Nephron progenitor cell (in vitro differentiated cells): ENCODE measurements around the gene FUS.

Experiments
- DNase-seq: peaks from one replicate; pipeline ENCODE4 v3.0.0; 2021
- H3K27ac Mint-ChIP-seq: 2 replicates; pipeline ENCODE4 v1.8.0; 2021; ENCODE audit warnings: mild to moderate bottlenecking, moderate library complexity, mixed read lengths
- H3K27me3 Mint-ChIP-seq: 2 replicates; pipeline ENCODE4 v1.8.0; 2021; ENCODE audit warnings: mild to moderate bottlenecking, low read depth, mixed read lengths; ENCODE audit not compliant: poor library complexity
- H3K36me3 Mint-ChIP-seq: 2 replicates; pipeline ENCODE4 v1.8.0; 2021; ENCODE audit warnings: low read depth, mixed read lengths
- H3K4me1 Mint-ChIP-seq: 2 replicates; pipeline ENCODE4 v1.8.0; 2021; ENCODE audit warnings: mixed read lengths
- H3K4me3 Mint-ChIP-seq: 2 replicates; pipeline ENCODE4 v1.8.0; 2021; ENCODE audit warnings: mild to moderate bottlenecking, moderate library complexity, mixed read lengths
- H3K9me3 Mint-ChIP-seq: 2 replicates; pipeline ENCODE4 v1.8.0; 2021; ENCODE audit warnings: mild to moderate bottlenecking, moderate library complexity, mixed read lengths
- CTCF ChIP-seq: fragments of 200-600 bp; sonication (generic); IDR thresholded peaks from 2 replicates; pipeline ENCODE4 v1.5.0; 2021; ENCODE audit warnings: antibody characterized with exemption

FUS gene

GRCh38 chr16:31228206-31228605 lies 48.3 kb downstream of the FUS start:
- Mint-ChIP-seq H3K36me3 (no peaks in the 10 kb centered on the region), H3K9me3 (peaks cover 21% of the 10 kb centered on the region), H3K27ac (no peak overlapping the region), H3K4me3 (no peak overlapping the region), H3K4me1 (peaks cover 9% of the 10 kb centered on the region), H3K27me3 (peaks cover 2% of the 10 kb centered on the region)
- no peak for DNase-seq
- TF ChIP-seq CTCF, result no peak

DNA sequence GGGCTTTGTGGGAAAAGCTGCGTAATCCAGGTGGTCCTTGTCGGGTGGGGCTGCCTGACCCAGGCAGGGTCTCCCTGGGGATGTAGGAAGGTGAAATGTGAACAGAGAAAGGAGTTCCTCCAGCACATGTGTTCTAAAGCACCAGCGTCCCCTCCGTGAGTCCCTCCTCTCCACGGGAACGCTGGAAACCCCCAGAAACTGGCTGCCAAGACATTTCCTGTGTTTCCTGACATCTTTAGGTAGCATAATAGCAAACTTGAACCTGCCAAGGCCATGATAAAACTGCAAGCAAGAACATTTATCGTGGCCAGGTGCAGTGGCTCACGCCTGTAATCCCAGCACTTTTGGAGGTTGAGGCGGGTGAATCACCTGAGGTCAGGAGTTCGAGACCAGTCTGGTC lies 49.6 kb downstream of the FUS start:
- Mint-ChIP-seq H3K27me3 (peaks cover 2% of the 10 kb centered on the region), H3K4me3 (no peak overlapping the region), H3K9me3 (peaks cover 32% of the 10 kb centered on the region), H3K4me1 (peaks cover 9% of the 10 kb centered on the region), H3K27ac (no peak overlapping the region), H3K36me3 (no peaks in the 10 kb centered on the region)
- no peak for TF ChIP-seq CTCF
- no peak for DNase-seq

DNA sequence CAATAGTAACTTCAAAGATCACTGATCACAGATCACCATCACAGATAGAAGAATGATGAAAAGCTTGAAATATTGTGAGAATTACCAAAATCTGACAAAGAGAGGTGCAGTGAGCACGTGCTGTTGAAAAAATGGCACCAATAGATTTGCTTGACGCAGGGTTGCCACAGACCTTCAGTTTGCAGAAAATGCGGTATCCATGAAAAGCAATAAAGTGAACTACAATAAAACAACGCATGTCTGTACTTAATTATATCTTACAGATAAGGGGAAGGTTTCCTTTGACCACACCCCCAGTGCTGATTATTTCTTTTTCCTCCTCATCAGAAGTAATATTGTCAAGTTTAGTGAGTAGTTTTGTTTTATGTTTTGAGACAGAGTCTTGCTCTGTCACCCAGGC lies 58.1 kb downstream of the FUS start:
- Mint-ChIP-seq H3K4me1 (no peaks in the 10 kb centered on the region), H3K27me3 (peaks cover 7% of the 10 kb centered on the region), H3K4me3 (no peak overlapping the region), H3K36me3 (no peaks in the 10 kb centered on the region), H3K27ac (no peak overlapping the region), H3K9me3 (peaks cover 19% of the 10 kb centered on the region)
- DNase-seq, result no peak
- TF ChIP-seq CTCF, result no peak
